Lower leg skin (tissue), 4 donors: ENCODE data around the gene PWP2. TPM values are rescaled to one million over a fixed set of nuclear protein-coding genes. Genes with fewer than 3 reads are reported as not detected.
A peak's percentile ranks its signal among the peaks of the same experiment; 100 is the strongest.
"Not testable (repeated sequence)": the region's sequence is repeated elsewhere in the genome, so short reads cannot be mapped to it uniquely, and the experiment has no call there.

Source experiments
- DNase-seq, 2 donors: peaks; one replicate each; pipeline ENCODE4 v3.0.0-alpha.2; 2019; ENCODE audit warnings: low spot score in 2 of 2
- H3K4me3 ChIP-seq: fragments of 200-600 bp; sonication (generic); 2 replicates; pipeline ENCODE4 v1.5.1; 2017; ENCODE audit warnings: mild to moderate bottlenecking, low read depth; ENCODE audit not compliant: poor library complexity, severe bottlenecking
- WGBS, 2 donors: methylation state at CpG; one replicate each; pipeline ENCODE4 v1.1.5; 2018; 5-methylcytosine and 5-hydroxymethylcytosine counted together
- intact Hi-C: fragments of 100-400 bp; cut with DNase I; formaldehyde crosslinking; loops from one replicate; pipeline ENCODE4 v1.15.0; 2023; ENCODE audit warnings: low total_unique reads
- total RNA-seq, 4 donors: library from RNA; depleted of rRNA; stranded (reverse); fragments of >200 nt; gene quantifications; one replicate each; pipeline ENCODE4 v1.1.0, GENCODE V29; 2016

PWP2 gene
- total RNA-seq, 4 donors from 2014 or later: 3.0 to 21.6 (median 13.2) TPM

GRCh38 chr21:44153214-44153888 lies 46.2 kb downstream of the PWP2 start:
- no CpG with 5 or more reads among the region's 21 CpGs for WGBS, 2 donors
- intact Hi-C loops, H3K4me3 ChIP-seq, DNase-seq: not testable (repeated sequence)

GRCh38 chr21:44153889-44154228 lies 46.7 kb downstream of the PWP2 start:
- 60% methylated on average over 8 of the region's 17 CpGs; no CpG with 5 or more reads in 1 of the 2 donors for WGBS, 2 donors
- H3K4me3 ChIP-seq, intact Hi-C loops: not testable (repeated sequence)
- DNase-seq: peak; percentile 16 to 76

- intact Hi-C loops, DNase-seq, H3K4me3 ChIP-seq: not testable (repeated sequence)
- no CpG with 5 or more reads among the region's 20 CpGs for WGBS, 2 donors
Measured at GRCh38 chr21:44154816-44155230, 47.6 kb downstream of the PWP2 start.

GRCh38 chr21:44155231-44155993 lies 48.2 kb downstream of the PWP2 start:
- WGBS, 2 donors: no CpG with 5 or more reads among the region's 38 CpGs
- intact Hi-C loops, H3K4me3 ChIP-seq, DNase-seq: not testable (repeated sequence)

- DNase-seq, intact Hi-C loops, H3K4me3 ChIP-seq: not testable (repeated sequence)
- no CpG with 5 or more reads among the region's 8 CpGs for WGBS, 2 donors
Measured at GRCh38 chr21:44155994-44156380, 48.8 kb downstream of the PWP2 start.

- H3K4me3 ChIP-seq, DNase-seq, intact Hi-C loops: not testable (repeated sequence)
- WGBS, 2 donors: no CpG with 5 or more reads among the region's 28 CpGs
Measured at GRCh38 chr21:44157439-44158081, 50.4 kb downstream of the PWP2 start.

- DNase-seq, intact Hi-C loops, H3K4me3 ChIP-seq: not testable (repeated sequence)
- no CpG with 5 or more reads among the region's 7 CpGs for WGBS, 2 donors
Measured at GRCh38 chr21:44158082-44158468, 50.9 kb downstream of the PWP2 start.

GRCh38 chr21:44159349-44160297 lies 52.4 kb downstream of the PWP2 start:
- H3K4me3 ChIP-seq, intact Hi-C loops: not testable (repeated sequence)
- WGBS, 2 donors: no CpG with 5 or more reads among the region's 30 CpGs
- DNase-seq: peak in 1 of 2 donors; percentile 23

- DNase-seq, H3K4me3 ChIP-seq, intact Hi-C loops: not testable (repeated sequence)
- WGBS, 2 donors: no CpG with 5 or more reads among the region's 15 CpGs
Measured at GRCh38 chr21:44160298-44160672, 53.1 kb downstream of the PWP2 start.

- intact Hi-C loops, DNase-seq, H3K4me3 ChIP-seq: not testable (repeated sequence)
- WGBS, 2 donors: no CpG with 5 or more reads among the region's 20 CpGs
Measured at GRCh38 chr21:44160821-44161220, 53.6 kb downstream of the PWP2 start.

- H3K4me3 ChIP-seq, intact Hi-C loops, DNase-seq: not testable (repeated sequence)
- no CpG with 5 or more reads among the region's 13 CpGs for WGBS, 2 donors
Measured at GRCh38 chr21:44163167-44163653, 56.0 kb downstream of the PWP2 start.

- intact Hi-C loops, DNase-seq, H3K4me3 ChIP-seq: not testable (repeated sequence)
- WGBS, 2 donors: no CpG with 5 or more reads among the region's 15 CpGs
Measured at GRCh38 chr21:44165933-44166332, 58.7 kb downstream of the PWP2 start.

GRCh38 chr21:44167527-44167926 lies 60.3 kb downstream of the PWP2 start:
- H3K4me3 ChIP-seq, intact Hi-C loops, DNase-seq: not testable (repeated sequence)
- no CpG with 5 or more reads among the region's 11 CpGs for WGBS, 2 donors

GRCh38 chr21:44170326-44170725 lies 63.1 kb downstream of the PWP2 start:
- H3K4me3 ChIP-seq, DNase-seq, intact Hi-C loops: not testable (repeated sequence)
- WGBS, 2 donors: no CpG with 5 or more reads among the region's 10 CpGs
